BJ (cell line): ENCODE results near the gene TMC6. TPM values are rescaled to one million over a fixed set of nuclear protein-coding genes. Genes with fewer than 3 reads are reported as not detected.

Experiments used
- CTCF ChIA-PET: fragments of 350-600 bp; formaldehyde crosslinking; extraction: SDS; loops from one replicate; lab custom pipeline; 2021; ENCODE audit warnings: antibody characterized with exemption, inconsistent platforms; lab: Yijun Ruan, JAX
- POLR2A ChIA-PET: fragments of 300-600 bp; sonication (Branson Sonifier 250); formaldehyde crosslinking; extraction: SDS; loops from one replicate; lab custom pipeline; 2021; ENCODE audit warnings: antibody characterized with exemption; lab: Charles Lee
- DNase-seq: peaks from one replicate; pipeline ENCODE4 v3.0.0-alpha.2; 2011; ENCODE audit warnings: low read depth
- H3K27me3 ChIP-seq: 2 replicates; pipeline ENCODE4 v1.6.0; 2011; ENCODE audit warnings: low read length; ENCODE audit not compliant: control insufficient read depth, insufficient read depth
- H3K36me3 ChIP-seq: 2 replicates; pipeline ENCODE4 v1.5.1; 2011; ENCODE audit warnings: low read length; ENCODE audit not compliant: control insufficient read depth, insufficient read depth
- H3K4me3 ChIP-seq: 2 replicates; pipeline ENCODE4 v1.5.1; 2011; ENCODE audit warnings: low read depth, mild to moderate bottlenecking, control low read depth, low read length
- CTCF ChIP-seq: IDR thresholded peaks from 2 replicates; pipeline ENCODE4 v1.5.1; 2011; ENCODE audit warnings: low read depth, mild to moderate bottlenecking, control low read depth, inconsistent platforms, low read length, moderate library complexity; ENCODE audit not compliant: insufficient read depth
- polyA plus RNA-seq: library from polyadenylated mRNA; depleted of rRNA; stranded (reverse); fragments of >200 nt; gene quantifications from 2 replicates; pipeline ENCODE4 v1.2.3, GENCODE V29; 2011

TMC6 gene
- polyA plus RNA-seq, 1 experiment = 0.26 TPM

GRCh38 chr17:78111016-78111726 lies 17.4 kb downstream of the TMC6 start:
- DNase-seq = no peak
- CTCF ChIA-PET = interaction anchor here (0.6 to 2.9 kb wide), 7 partner anchors 10 to 1699 kb away, joined by 3 to 38 read pairs (median 8); no protein-coding TSS in a partner anchor
- Histone ChIP-seq H3K27me3 (peaks cover 2% of the 10 kb centered on the region; the same call in 1 of the 2 replicates), H3K4me3 (no peak overlapping the region), H3K36me3 (no peaks in the 10 kb centered on the region)
- TF ChIP-seq CTCF = no peak
- POLR2A ChIA-PET = no interaction called here

- Histone ChIP-seq H3K27me3 (peaks cover 2% of the 10 kb centered on the region; the same call in 1 of the 2 replicates), H3K4me3 (no peak overlapping the region), H3K36me3 (no peaks in the 10 kb centered on the region; the same call in 1 of the 2 replicates)
- no peak for DNase-seq
- TF ChIP-seq CTCF = no peak
- POLR2A ChIA-PET = no interaction called here
- CTCF ChIA-PET = interaction anchor here (0.8 to 2.5 kb wide), 7 partner anchors 9 to 312 kb away, joined by 3 to 12 read pairs (median 5); no protein-coding TSS in a partner anchor
Observed at GRCh38 chr17:78110363-78111015, 18.1 kb downstream of the TMC6 start.

GRCh38 chr17:78109489-78109761 lies 19.1 kb downstream of the TMC6 start:
- ChIA-PET CTCF (interaction anchor here (0.7 to 2.5 kb wide), 3 partner anchors 10 to 636 kb away, joined by 3 to 8 read pairs (median 3); no protein-coding TSS in a partner anchor), POLR2A (interaction anchor here (0.7 kb wide), 1 partner anchor 583 kb away, joined by 5 read pairs; no protein-coding TSS in a partner anchor)
- Histone ChIP-seq H3K27me3 (peaks cover 2% of the 10 kb centered on the region; the same call in 1 of the 2 replicates), H3K36me3 (peaks cover 3% of the 10 kb centered on the region), H3K4me3 (no peak overlapping the region)
- TF ChIP-seq CTCF = no peak
- no peak for DNase-seq

- H3K27me3 ChIP-seq = 0 out of 2 replicates have a peak, but pooled peaks cover 2% of the 10 kb centered on the region
- CTCF ChIA-PET = interaction anchor here (0.6 to 2.5 kb wide), 6 partner anchors 10 to 637 kb away, joined by 3 to 8 read pairs (median 3); no protein-coding TSS in a partner anchor
- peaks cover 5% of the 10 kb centered on the region for H3K36me3 ChIP-seq
- no peak for TF ChIP-seq CTCF
- no peak overlapping the region for H3K4me3 ChIP-seq
- POLR2A ChIA-PET = no interaction called here
- no peak for DNase-seq
Observed at GRCh38 chr17:78108726-78109488, 19.6 kb downstream of the TMC6 start.
